GM23338 (cell line): Measurements from ENCODE around the gene C1RL. TPM values are rescaled to one million over a fixed set of nuclear protein-coding genes. Genes with fewer than 3 reads are reported as not detected.

Source experiments
- ATAC-seq: fragments of 200-7000 bp; cut with Tn5 transposase; 3 replicates; pipeline ENCODE4 v1.9.1; 2020
- DNase-seq: peaks from one replicate; pipeline ENCODE4 v3.0.0-alpha.2; 2015; ENCODE audit warnings: low spot score
- H2AFZ ChIP-seq: fragments of 200-600 bp; sonication (generic); 2 replicates; pipeline ENCODE4 v1.8.0; 2016; ENCODE audit warnings: antibody characterized with exemption, mild to moderate bottlenecking, moderate library complexity
- H3F3A ChIP-seq: fragments of 200-600 bp; sonication (generic); replicated peaks from 2 replicates; pipeline ENCODE4 v1.8.0; 2017; ENCODE audit warnings: antibody characterized with exemption, mixed run types, low read depth
- H3K27ac ChIP-seq: fragments of 200-600 bp; sonication (generic); 2 replicates; pipeline ENCODE4 v1.6.1; 2016; ENCODE audit warnings: low read depth
- H3K27me3 ChIP-seq: fragments of 200-600 bp; sonication (generic); 2 replicates; pipeline ENCODE4 v1.8.0; 2016; ENCODE audit warnings: mild to moderate bottlenecking, mixed run types, moderate library complexity; ENCODE audit not compliant: insufficient read depth
- H3K36me3 ChIP-seq: fragments of 200-600 bp; sonication (generic); 2 replicates; pipeline ENCODE4 v1.8.0; 2016; ENCODE audit warnings: mild to moderate bottlenecking; ENCODE audit not compliant: insufficient read depth
- H3K4me1 ChIP-seq: fragments of 200-600 bp; sonication (generic); 2 replicates; pipeline ENCODE4 v1.8.0; 2016; ENCODE audit warnings: mild to moderate bottlenecking, moderate library complexity; ENCODE audit not compliant: insufficient read depth
- H3K4me2 ChIP-seq: fragments of 200-600 bp; sonication (generic); 2 replicates; pipeline ENCODE4 v1.7.1; 2017; ENCODE audit warnings: mixed run types
- H3K4me3 ChIP-seq: fragments of 200-600 bp; sonication (generic); 2 replicates; pipeline ENCODE4 v1.6.1; 2016; ENCODE audit warnings: mixed run types
- H3K79me2 ChIP-seq: fragments of 200-600 bp; sonication (generic); replicated peaks from 2 replicates; pipeline ENCODE4 v1.8.0; 2017; ENCODE audit warnings: mild to moderate bottlenecking; ENCODE audit not compliant: insufficient read depth
- H3K9me2 ChIP-seq: fragments of 200-600 bp; sonication (generic); 2 replicates; pipeline ENCODE4 v1.8.0; 2017; ENCODE audit not compliant: insufficient read depth
- H4K20me1 ChIP-seq: fragments of 200-600 bp; sonication (generic); replicated peaks from 2 replicates; pipeline ENCODE4 v1.8.0; 2017; ENCODE audit warnings: mild to moderate bottlenecking; ENCODE audit not compliant: insufficient read depth
- H3K27ac Mint-ChIP-seq: 2 replicates; pipeline ENCODE4 v1.8.0; 2020; ENCODE audit warnings: inconsistent platforms, mild to moderate bottlenecking, moderate library complexity, mixed read lengths
- H3K27me3 Mint-ChIP-seq: 3 replicates; pipeline ENCODE4 v1.8.0; 2022; ENCODE audit warnings: low read depth, mild to moderate bottlenecking, moderate library complexity, mixed read lengths, inconsistent platforms; ENCODE audit not compliant: insufficient read depth, poor library complexity
- H3K36me3 Mint-ChIP-seq: 3 replicates; pipeline ENCODE4 v1.8.0; 2021; ENCODE audit warnings: low read depth, mild to moderate bottlenecking, inconsistent platforms, moderate library complexity, mixed read lengths
- H3K4me1 Mint-ChIP-seq: 3 replicates; pipeline ENCODE4 v1.8.0; 2020; ENCODE audit warnings: mild to moderate bottlenecking, inconsistent platforms, mixed read lengths
- H3K4me3 Mint-ChIP-seq: 3 replicates; pipeline ENCODE4 v1.8.0; 2021; ENCODE audit warnings: moderate library complexity, mild to moderate bottlenecking, inconsistent platforms, mixed read lengths
- H3K9me3 Mint-ChIP-seq: 3 replicates; pipeline ENCODE4 v1.8.0; 2020; ENCODE audit warnings: moderate library complexity, mild to moderate bottlenecking, inconsistent platforms, mixed read lengths
- CTCF ChIP-seq, 2 experiments: fragments of 200-600 bp in 1 of 2; sonication (generic) in 1 of 2; conservative IDR thresholded peaks; 2 replicates each; pipeline versions ENCODE4 v1.5.1 to v1.6.1; 2016 to 2017; ENCODE audit warnings: antibody characterized with exemption in 2 of 2, low read depth in 2 of 2, mild to moderate bottlenecking in 2 of 2, moderate library complexity in 1 of 2
- EZH2 ChIP-seq: fragments of 200-600 bp; sonication (generic); IDR thresholded peaks from one replicate; pipeline ENCODE4 v1.8.0; 2017; ENCODE audit warnings: antibody characterized with exemption, mild to moderate bottlenecking, low read depth; ENCODE audit not compliant: unreplicated experiment
- JUNB ChIP-seq: IDR thresholded peaks from one replicate; pipeline ENCODE4 v1.6.1; 2016; ENCODE audit warnings: antibody characterized with exemption; ENCODE audit not compliant: unreplicated experiment
- NANOG ChIP-seq: IDR thresholded peaks from 2 replicates; pipeline ENCODE4 v1.6.1; 2016; ENCODE audit warnings: antibody characterized with exemption, borderline replicate concordance
- POLR2AphosphoS5 ChIP-seq: IDR thresholded peaks from 2 replicates; pipeline ENCODE4 v1.6.1; 2016; ENCODE audit warnings: antibody characterized with exemption, low read depth
- ZNF114 ChIP-seq: fragments of 250-450 bp; sonication (Bioruptor Pico); IDR thresholded peaks from 2 replicates; pipeline ENCODE4 v1.5.0; 2020; ENCODE audit warnings: mild to moderate bottlenecking, moderate library complexity
- ZNF331 ChIP-seq: fragments of 250-450 bp; sonication (Bioruptor Pico); IDR thresholded peaks from 2 replicates; pipeline ENCODE4 v1.5.0; 2020; ENCODE audit warnings: low read depth, mild to moderate bottlenecking, moderate library complexity
- polyA plus RNA-seq: library from polyadenylated mRNA; unstranded; fragments of >200 nt; fragmentation: Nextera tagmentation; extraction: Ambion mirVana; gene quantifications from 2 replicates; pipeline ENCODE4 v1.2.1, GENCODE V29; 2016
- total RNA-seq: library from RNA; depleted of rRNA; stranded (reverse); fragments of >200 nt; shearing (Covaris generic); gene quantifications from 2 replicates; pipeline ENCODE4 v1.2.3, GENCODE V29; 2014

The C1RL gene
- total and polyA plus RNA-seq, 2 experiments from 2014 or later: 7.3 to 8.8 TPM

GRCh38 chr12:7092986-7093460, 16.0 kb downstream of the C1RL start:
- no peaks in the 10 kb centered on the region for H3K9me3 Mint-ChIP-seq
- no peak for TF ChIP-seq POLR2AphosphoS5
- TF ChIP-seq NANOG: no peak
- TF ChIP-seq JUNB: no peak
- no peak for TF ChIP-seq EZH2
- H3K27me3 Mint-ChIP-seq: peaks cover 18% of the 10 kb centered on the region
- Histone ChIP-seq H3K4me1 (peaks cover 20% of the 10 kb centered on the region), H3K9me2 (0 out of 2 replicates have a peak, but pooled peaks cover 3% of the 10 kb centered on the region), H3K27ac (no peak overlapping the region), H2AFZ (no peak overlapping the region), H3F3A (no peaks in the 10 kb centered on the region), H3K27me3 (no peaks in the 10 kb centered on the region), H3K79me2 (no peaks in the 10 kb centered on the region), H3K4me3 (no peak overlapping the region), H3K36me3 (no peaks in the 10 kb centered on the region), H3K4me2 (no peak overlapping the region), H4K20me1 (no peaks in the 10 kb centered on the region)
- no peak overlapping the region for H3K27ac Mint-ChIP-seq
- ATAC-seq (no peak), DNase-seq (no peak)
- no peak overlapping the region; the same call in 2 of the 3 replicates for H3K4me3 Mint-ChIP-seq
- H3K4me1 Mint-ChIP-seq: peaks cover 32% of the 10 kb centered on the region
- H3K36me3 Mint-ChIP-seq: peaks cover 6% of the 10 kb centered on the region

GRCh38 chr12:7092229-7092985, 16.6 kb downstream of the C1RL start, which contains the start of gene C1R:
C1R (minus strand) TSS chr12:7092445; CDS start chr12:7092388, 57 bp downstream.
- H3K36me3 ChIP-seq: no peaks in the 10 kb centered on the region
- peak within 1 kb of the TSS; percentile 98 for H2AFZ ChIP-seq
- H3K36me3 Mint-ChIP-seq: peaks cover 2% of the 10 kb centered on the region; the same call in 1 of the 3 replicates
- no peaks in the 10 kb centered on the region for H4K20me1 ChIP-seq
- peaks cover 32% of the 10 kb centered on the region for H3K4me1 Mint-ChIP-seq
- H3K27me3 ChIP-seq: no peaks in the 10 kb centered on the region
- no peaks in the 10 kb centered on the region for H3F3A ChIP-seq
- peaks cover 20% of the 10 kb centered on the region for H3K4me1 ChIP-seq
- H3K79me2 ChIP-seq: no peaks in the 10 kb centered on the region
- H3K27ac ChIP-seq: no peak within 1 kb of the TSS; the same call in 1 of the 2 replicates
- DNase-seq: peak; percentile 84
- 0 out of 2 replicates have a peak, but pooled peaks cover 3% of the 10 kb centered on the region for H3K9me2 ChIP-seq
- no peak within 1 kb of the TSS for H3K27ac Mint-ChIP-seq
- peak within 1 kb of the TSS; percentile 53 for H3K4me3 Mint-ChIP-seq
- H3K9me3 Mint-ChIP-seq: no peaks in the 10 kb centered on the region
- ATAC-seq: peak; percentile 54
- peak within 1 kb of the TSS; percentile 87 for H3K4me2 ChIP-seq
- TF ChIP-seq ZNF331 (CRISPR knock-in tag): no peak
- TF ChIP-seq CTCF (conservative IDR thresholded peaks at IDR 0.05; ENCODE audit: low read depth in 2 of 2): peak; percentile 88 to 96
- TF ChIP-seq ZNF114: no peak
- no peak for TF ChIP-seq POLR2AphosphoS5
- peaks cover 18% of the 10 kb centered on the region for H3K27me3 Mint-ChIP-seq
- H3K4me3 ChIP-seq: peak within 1 kb of the TSS; percentile 57
